HTR-8/SVneo (cell line): Measurements from ENCODE around the gene CNGA2.

Experiments used
- DNase-seq: peaks from one replicate; pipeline ENCODE4 v3.0.0; 2011; ENCODE audit warnings: low spot score, mixed read lengths; ENCODE audit not compliant: insufficient read length
- FAIRE-seq: peaks from 2 replicates; lab custom pipeline; 2011; peaks lifted over from hg19 to GRCh38; lab: Jason Lieb, UNC

CNGA2 gene

GRCh38 chrX:151745651-151746050 is 11.1 kb downstream of the CNGA2 start:
- DNase-seq (no peak), FAIRE-seq (no peak)

GRCh38 chrX:151746502-151746901 is 12.0 kb downstream of the CNGA2 start:
- FAIRE-seq (no peak), DNase-seq (no peak)

DNA sequence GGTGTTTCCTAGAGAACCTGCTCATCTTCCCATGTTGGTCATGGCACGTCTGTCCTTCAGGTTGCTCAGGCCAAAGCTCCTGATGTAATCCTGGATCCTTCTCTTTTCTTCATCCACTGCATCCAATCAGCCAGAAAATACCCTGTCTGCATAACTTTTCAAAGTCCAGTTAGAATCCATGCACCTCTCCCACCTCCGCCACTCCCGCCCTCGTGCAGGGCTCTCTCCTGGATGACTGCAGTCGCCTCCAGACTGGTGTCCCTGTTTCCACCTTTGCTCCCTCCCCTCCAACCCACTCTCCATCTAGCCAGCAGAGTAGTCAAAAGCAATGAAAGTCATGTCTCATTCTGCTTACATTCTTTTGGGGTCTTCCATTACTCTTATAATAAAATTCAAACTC is 16.0 kb downstream of the CNGA2 start:
- FAIRE-seq: no peak

DNA sequence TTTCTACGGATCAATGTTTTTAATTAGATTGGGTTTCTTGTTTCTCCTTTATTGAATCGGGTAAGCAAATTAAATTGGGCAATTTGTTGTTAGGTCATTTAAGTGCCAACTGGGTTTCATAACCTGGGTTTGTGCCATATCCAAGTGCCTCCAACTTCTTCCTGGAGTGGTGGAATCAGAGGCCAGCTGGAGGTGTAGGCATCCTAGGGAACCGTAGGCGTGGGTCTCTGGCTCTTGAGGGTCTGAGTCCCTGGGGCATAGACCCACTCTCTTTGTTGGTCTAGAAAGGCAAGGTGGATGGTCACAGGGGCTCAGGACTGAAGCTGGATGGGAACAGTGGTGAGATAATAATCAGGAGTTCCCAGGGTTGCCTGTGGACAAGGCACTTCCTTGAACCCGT is 18.3 kb downstream of the CNGA2 start:
- FAIRE-seq: no peak
- DNase-seq: no peak

More for the DNA sequence above, 16.0 kb downstream of the CNGA2 start:
- DNase-seq: no peak

DNA sequence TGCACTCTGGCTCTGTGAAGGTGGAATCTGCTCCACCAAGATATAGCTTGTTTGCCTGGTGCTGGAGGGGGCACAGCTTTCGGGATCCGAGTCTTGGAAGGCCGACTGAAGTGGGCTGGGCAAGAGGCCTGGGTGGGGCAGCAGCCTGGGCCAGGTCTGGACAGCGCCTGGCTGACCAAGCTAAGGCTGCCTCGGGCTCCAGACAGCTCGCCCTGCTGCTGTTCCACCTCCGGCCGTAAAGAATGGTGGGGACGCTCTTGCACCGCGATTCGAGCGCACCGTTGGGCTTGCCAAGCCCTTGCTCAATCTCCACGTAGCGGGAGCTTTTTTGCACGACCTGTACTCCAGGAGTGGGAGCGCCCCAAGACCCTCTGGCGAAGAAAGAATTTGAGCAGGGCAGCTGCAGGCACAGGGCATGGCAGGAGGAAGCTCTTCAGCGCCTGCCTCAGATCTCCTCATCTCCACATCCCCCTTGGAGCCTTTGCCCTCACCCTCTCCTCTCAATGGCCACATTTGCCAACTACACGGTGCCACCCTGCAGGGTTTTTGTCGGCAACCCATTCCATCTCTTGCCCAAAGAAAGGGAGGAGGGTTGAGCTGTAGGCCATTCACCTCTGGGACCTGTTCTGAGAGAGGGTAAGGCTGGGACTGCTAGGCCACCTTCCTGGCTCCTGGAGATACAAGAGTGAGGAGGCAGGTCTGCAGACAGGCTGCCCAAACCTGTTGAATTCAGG is 18.9 kb downstream of the CNGA2 start:
- DNase-seq (peak; percentile 35), FAIRE-seq (no peak)

GRCh38 chrX:151754047-151754429 is 19.5 kb downstream of the CNGA2 start:
- no peak for FAIRE-seq
- peak; percentile 11 for DNase-seq

DNA sequence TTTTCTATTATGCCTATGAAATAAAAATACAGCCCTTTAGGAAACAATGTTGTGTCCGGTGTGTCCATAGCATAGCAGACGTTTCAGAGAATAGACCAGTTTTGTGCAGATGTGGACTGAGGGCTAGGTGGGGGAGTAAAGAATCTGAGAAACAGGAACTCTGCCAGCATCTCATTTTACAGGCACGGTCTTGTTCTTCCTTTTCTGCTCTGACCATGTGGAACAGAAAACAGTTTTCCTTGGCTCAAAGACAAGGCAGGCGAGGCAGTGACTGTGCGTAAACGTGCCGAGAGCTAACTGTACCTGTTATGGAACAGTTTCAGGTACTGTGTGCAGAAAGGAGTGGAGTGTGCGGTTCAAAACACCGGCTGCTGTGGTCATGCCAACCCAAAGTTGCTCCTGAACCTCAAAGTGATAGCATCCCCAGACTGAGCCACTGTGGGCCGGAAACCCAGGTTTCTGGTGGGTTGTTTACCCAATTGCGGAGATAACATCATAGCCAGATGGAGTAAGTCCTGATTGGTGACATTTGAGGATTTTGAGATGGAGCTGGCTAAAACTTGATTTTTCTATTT is 20.2 kb downstream of the CNGA2 start:
- DNase-seq: no peak
- no peak for FAIRE-seq

GRCh38 chrX:151759041-151759708 is 24.6 kb downstream of the CNGA2 start:
- DNase-seq: no peak
- no peak for FAIRE-seq

GRCh38 chrX:151762802-151763201 is 28.3 kb downstream of the CNGA2 start:
- DNase-seq (no peak), FAIRE-seq (no peak)

- FAIRE-seq: no peak
- no peak for DNase-seq
These were observed 29.2 kb downstream of the CNGA2 start for GRCh38 chrX:151763711-151764110.

DNA sequence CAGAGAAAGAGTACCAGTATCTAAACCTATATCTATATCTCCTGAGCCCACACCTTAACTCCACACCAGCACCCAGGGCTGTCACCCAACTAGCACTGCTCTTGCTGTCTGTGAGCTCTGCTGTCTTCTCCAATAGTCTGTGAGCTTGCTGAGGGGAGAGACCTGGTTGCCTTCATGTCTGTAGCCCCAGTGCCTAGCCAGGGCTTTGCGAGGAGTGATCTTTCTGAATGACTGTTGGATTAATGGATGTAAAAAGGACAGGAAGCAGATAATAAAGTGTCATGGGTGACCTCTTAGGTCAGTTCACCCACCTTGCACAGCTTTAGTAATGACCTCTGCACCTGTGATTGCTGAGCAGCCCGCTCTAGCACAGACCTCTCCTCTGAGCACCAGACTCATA is 30.5 kb downstream of the CNGA2 start:
- DNase-seq: no peak
- no peak for FAIRE-seq

- DNase-seq (no peak), FAIRE-seq (no peak)
These were observed 37.2 kb downstream of the CNGA2 start for GRCh38 chrX:151771726-151772125.

DNA sequence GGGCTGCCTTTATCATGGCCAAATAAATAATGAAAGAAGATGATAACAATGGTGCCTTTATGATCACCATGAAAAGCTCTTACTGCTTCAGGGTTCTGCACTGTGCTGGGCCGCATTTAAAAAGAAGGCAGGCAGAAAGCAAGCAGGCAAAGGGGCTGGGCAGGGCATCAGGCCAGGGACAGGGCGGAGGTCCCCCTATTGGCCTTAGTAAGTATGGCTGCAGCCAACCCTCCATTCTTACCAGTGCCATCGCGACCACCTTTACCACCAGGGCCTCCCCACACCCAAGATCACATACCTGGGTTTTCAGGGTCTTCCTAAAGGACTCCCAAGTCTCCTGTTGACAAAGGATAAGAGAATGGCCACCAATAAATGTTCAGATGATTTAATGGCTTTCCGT is 38.9 kb downstream of the CNGA2 start:
- no peak for DNase-seq
- FAIRE-seq: no peak

DNA sequence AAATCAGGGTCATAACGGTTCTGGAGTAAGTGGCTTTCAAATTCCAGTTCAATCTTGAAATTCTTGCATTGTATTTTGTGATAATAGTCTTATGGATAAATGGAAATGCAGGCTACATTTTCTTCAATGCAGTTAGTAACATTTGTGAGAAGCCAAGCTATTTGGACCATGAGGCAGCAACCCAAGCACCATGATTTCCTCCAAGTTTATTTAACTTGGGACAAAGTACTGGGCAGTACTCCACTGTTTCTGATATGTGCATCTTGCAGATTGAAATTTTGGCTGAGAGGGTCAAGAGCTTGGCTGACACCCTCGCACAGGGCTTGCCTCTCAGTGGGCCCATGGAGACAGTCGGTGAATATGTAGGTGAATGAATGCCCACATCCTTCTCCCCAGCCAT is 39.9 kb downstream of the CNGA2 start:
- DNase-seq (no peak), FAIRE-seq (no peak)

- FAIRE-seq (no peak), DNase-seq (no peak)
These were observed 41.7 kb downstream of the CNGA2 start for GRCh38 chrX:151776181-151776731.

DNA sequence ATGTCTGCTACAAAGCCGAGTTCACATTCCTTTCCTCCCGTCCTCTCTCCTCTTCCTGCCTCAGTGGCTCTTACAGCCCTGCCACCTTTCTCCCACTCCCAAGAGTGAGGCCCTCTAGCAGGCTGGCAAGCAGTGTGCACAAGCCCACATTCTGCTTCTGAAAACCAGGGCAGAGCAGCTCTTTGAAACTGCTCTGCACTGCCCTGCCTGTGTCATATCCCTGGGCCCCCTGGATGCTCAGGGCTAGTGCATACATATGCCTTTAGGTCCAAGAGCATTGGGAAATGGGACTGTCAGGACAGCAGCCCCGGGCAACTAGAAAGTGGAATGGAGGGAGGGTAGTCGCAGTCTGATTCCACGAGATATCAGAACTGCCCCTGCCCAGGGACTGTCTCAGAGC is 42.4 kb downstream of the CNGA2 start:
- FAIRE-seq: no peak
- DNase-seq: no peak

DNA sequence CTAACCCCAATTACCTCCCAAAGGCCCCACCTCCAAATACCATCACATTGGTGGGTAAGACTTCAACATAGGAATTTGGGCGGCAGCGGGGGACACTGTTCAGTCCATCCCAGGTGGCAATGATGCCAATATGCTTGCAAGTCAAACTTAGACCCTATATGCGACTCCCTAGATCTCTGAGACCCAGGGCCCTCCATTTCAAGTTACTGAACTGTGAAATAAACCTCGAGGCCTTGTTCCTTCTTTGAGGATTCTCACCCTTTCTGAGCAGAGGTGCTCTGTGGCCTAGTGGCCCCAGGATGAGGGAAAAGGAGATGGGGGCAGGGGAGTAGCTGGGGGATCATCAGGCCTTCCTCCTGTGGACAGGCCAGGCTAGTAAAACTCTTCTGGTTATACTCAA is 44.7 kb downstream of the CNGA2 start:
- DNase-seq: no peak
- FAIRE-seq: no peak

DNA sequence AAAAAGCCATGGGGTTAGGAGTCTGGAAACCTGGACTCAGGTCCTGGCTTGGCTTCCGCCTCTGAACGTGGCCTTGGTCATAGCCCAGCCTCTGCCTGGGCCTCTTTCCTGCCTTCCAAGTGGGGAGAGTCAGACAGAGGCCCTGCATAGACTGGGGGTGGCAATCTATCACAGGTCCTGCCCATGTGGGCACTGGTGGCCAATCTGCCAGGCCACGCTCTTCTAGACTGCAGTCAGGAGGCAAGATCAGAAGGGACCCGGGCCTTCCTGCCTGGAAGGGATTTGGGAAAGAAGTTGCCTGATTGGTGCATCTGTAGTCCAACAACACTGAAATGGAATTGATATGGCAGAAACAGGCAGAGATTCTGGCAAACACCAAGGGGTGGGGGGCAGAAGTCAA is 46.1 kb downstream of the CNGA2 start:
- FAIRE-seq: no peak

GRCh38 chrX:151789179-151789800 is 54.7 kb downstream of the CNGA2 start:
- no peak for FAIRE-seq
- peak; percentile 9 for DNase-seq

More for the DNA sequence above, 46.1 kb downstream of the CNGA2 start:
- no peak for DNase-seq

GRCh38 chrX:151790481-151791160 is 56.1 kb downstream of the CNGA2 start:
- no peak for DNase-seq
- no peak for FAIRE-seq
